H1 (cell line): ENCODE data around the gene CASZ1. TPM values are rescaled to one million over a fixed set of nuclear protein-coding genes. Genes with fewer than 3 reads are reported as not detected.

Experiments used
- CHD7 ChIP-seq: fragments of 300-600 bp; sonication (generic); IDR thresholded peaks from 2 replicates; pipeline ENCODE4 v1.7.1; 2012; ENCODE audit warnings: low read length, moderate library complexity, mild to moderate bottlenecking, inconsistent platforms; ENCODE audit not compliant: insufficient replicate concordance
- polyA plus RNA-seq, 7 experiments: library from polyadenylated mRNA; depleted of rRNA in 3 of 7; stranded (reverse) in 5 of 7; unstranded in 2 of 7; fragments of >200 nt in 5 of 7; fragments of 200-250 nt in 2 of 7; gene quantifications; 1 replicate in 5 of 7; 2 replicates in 1 of 7; 4 replicates in 1 of 7; pipeline versions ENCODE4 v1.2.1 to v1.2.3, GENCODE V29; 2011 to 2013; ENCODE audit warnings: missing spikeins in 2 of 7, mixed read lengths in 2 of 7
- total RNA-seq: library from RNA; stranded (reverse); fragmentation: NEBNext Ultra II Directional; extraction: Animal tissue kit (Norgen Biotek cat#: 25700); gene quantifications from 2 replicates; pipeline ENCODE4 v1.2.1, GENCODE V29; 2021

Gene CASZ1
- total and polyA plus RNA-seq, 2 of the 8 experiments (the other 6 are each of a cell fraction or from before 2014, with no cell fraction given), result 4.4 to 7.7 TPM

GRCh38 chr1:10699470-10699835, 97.0 kb downstream of the CASZ1 start (continued):
- no peak for TF ChIP-seq CHD7
